ENCODE measurements around the gene FTCDNL1. TPM values are rescaled to one million over a fixed set of nuclear protein-coding genes. Genes with fewer than 3 reads are reported as not detected.

Gene FTCDNL1
- total RNA-seq, 2 experiments from 2014 or later = 2.3 to 2.4 TPM

GRCh38 chr2:199830531-199830930, 20.5 kb downstream of the FTCDNL1 start:
- no peak overlapping the region for H3K27ac Mint-ChIP-seq
- DNase-seq = no peak
- no peaks in the 10 kb centered on the region for H3K27me3 Mint-ChIP-seq
- no peak overlapping the region for H3K4me3 Mint-ChIP-seq
- no peaks in the 10 kb centered on the region for H3K4me1 Mint-ChIP-seq
- POLR2A ChIA-PET = no interaction called here
- H3K36me3 Mint-ChIP-seq (ENCODE audit: low read depth) = no peaks in the 10 kb centered on the region
- no peaks in the 10 kb centered on the region for H3K9me3 Mint-ChIP-seq
- CTCF ChIA-PET = no interaction called here

- no peak for DNase-seq
- CTCF ChIA-PET = no interaction called here
- H3K4me1 Mint-ChIP-seq = no peaks in the 10 kb centered on the region
- no peaks in the 10 kb centered on the region for H3K36me3 Mint-ChIP-seq (ENCODE audit: low read depth)
- H3K9me3 Mint-ChIP-seq = no peaks in the 10 kb centered on the region
- no peak overlapping the region for H3K27ac Mint-ChIP-seq
- POLR2A ChIA-PET = no interaction called here
- no peak overlapping the region for H3K4me3 Mint-ChIP-seq
- H3K27me3 Mint-ChIP-seq = no peaks in the 10 kb centered on the region
Measured at GRCh38 chr2:199829628-199830027, 21.4 kb downstream of the FTCDNL1 start.

GRCh38 chr2:199819746-199820145, 31.2 kb downstream of the FTCDNL1 start:
- CTCF ChIA-PET = no interaction called here
- POLR2A ChIA-PET = no interaction called here

GRCh38 chr2:199818754-199819153, 32.2 kb downstream of the FTCDNL1 start:
- ChIA-PET CTCF (no interaction called here), POLR2A (no interaction called here)
- no peaks in the 10 kb centered on the region for H3K27me3 Mint-ChIP-seq
- no peaks in the 10 kb centered on the region for H3K9me3 Mint-ChIP-seq
- H3K36me3 Mint-ChIP-seq (ENCODE audit: low read depth) = no peaks in the 10 kb centered on the region
- no peak overlapping the region for H3K4me3 Mint-ChIP-seq
- H3K4me1 Mint-ChIP-seq = peaks cover 6% of the 10 kb centered on the region
- no peak overlapping the region for H3K27ac Mint-ChIP-seq
- no peak for DNase-seq

More at GRCh38 chr2:199819746-199820145, 31.2 kb downstream of the FTCDNL1 start:
- no peak overlapping the region for H3K27ac Mint-ChIP-seq
- H3K27me3 Mint-ChIP-seq = no peaks in the 10 kb centered on the region
- no peak for DNase-seq
- H3K36me3 Mint-ChIP-seq (ENCODE audit: low read depth) = no peaks in the 10 kb centered on the region
- no peaks in the 10 kb centered on the region for H3K9me3 Mint-ChIP-seq
- peaks cover 6% of the 10 kb centered on the region for H3K4me1 Mint-ChIP-seq
- H3K4me3 Mint-ChIP-seq = no peak overlapping the region

- Mint-ChIP-seq H3K4me3 (no peak overlapping the region), H3K9me3 (no peaks in the 10 kb centered on the region), H3K36me3 (ENCODE audit: low read depth) (no peaks in the 10 kb centered on the region), H3K27me3 (no peaks in the 10 kb centered on the region), H3K27ac (no peak overlapping the region), H3K4me1 (peaks cover 6% of the 10 kb centered on the region)
- CTCF ChIA-PET = no interaction called here
- POLR2A ChIA-PET = no interaction called here
- no peak for DNase-seq
Measured at GRCh38 chr2:199818026-199818425, 33.0 kb downstream of the FTCDNL1 start.

- Mint-ChIP-seq H3K36me3 (ENCODE audit: low read depth) (no peaks in the 10 kb centered on the region), H3K27me3 (no peaks in the 10 kb centered on the region), H3K27ac (no peak overlapping the region), H3K4me1 (peaks cover 6% of the 10 kb centered on the region), H3K4me3 (no peak overlapping the region), H3K9me3 (no peaks in the 10 kb centered on the region)
- POLR2A ChIA-PET = no interaction called here
- DNase-seq = no peak
- CTCF ChIA-PET = no interaction called here
Measured at GRCh38 chr2:199814817-199815211, 36.2 kb downstream of the FTCDNL1 start.

GRCh38 chr2:199814101-199814816, 36.7 kb downstream of the FTCDNL1 start:
- H3K9me3 Mint-ChIP-seq = no peaks in the 10 kb centered on the region
- H3K27me3 Mint-ChIP-seq = no peaks in the 10 kb centered on the region
- H3K4me3 Mint-ChIP-seq = no peak overlapping the region
- H3K27ac Mint-ChIP-seq = no peak overlapping the region
- ChIA-PET POLR2A (no interaction called here), CTCF (no interaction called here)
- H3K4me1 Mint-ChIP-seq = peaks cover 3% of the 10 kb centered on the region
- H3K36me3 Mint-ChIP-seq (ENCODE audit: low read depth) = no peaks in the 10 kb centered on the region
- DNase-seq = no peak

GRCh38 chr2:199812493-199812892, 38.5 kb downstream of the FTCDNL1 start:
- CTCF ChIA-PET = no interaction called here
- Mint-ChIP-seq H3K27me3 (no peaks in the 10 kb centered on the region), H3K27ac (no peak overlapping the region), H3K36me3 (ENCODE audit: low read depth) (no peaks in the 10 kb centered on the region), H3K4me3 (no peak overlapping the region), H3K9me3 (peaks cover 3% of the 10 kb centered on the region), H3K4me1 (no peaks in the 10 kb centered on the region)
- no peak for DNase-seq
- POLR2A ChIA-PET = no interaction called here

- H3K9me3 Mint-ChIP-seq = peaks cover 3% of the 10 kb centered on the region
- POLR2A ChIA-PET = no interaction called here
- no peaks in the 10 kb centered on the region for H3K36me3 Mint-ChIP-seq (ENCODE audit: low read depth)
- CTCF ChIA-PET = no interaction called here
- H3K27me3 Mint-ChIP-seq = no peaks in the 10 kb centered on the region
- no peak overlapping the region for H3K4me3 Mint-ChIP-seq
- H3K27ac Mint-ChIP-seq = no peak overlapping the region
- DNase-seq = no peak
- H3K4me1 Mint-ChIP-seq = no peaks in the 10 kb centered on the region
Measured at GRCh38 chr2:199811346-199811745, 39.6 kb downstream of the FTCDNL1 start.

- ChIA-PET CTCF (no interaction called here), POLR2A (no interaction called here)
- Mint-ChIP-seq H3K9me3 (peaks cover 3% of the 10 kb centered on the region), H3K36me3 (ENCODE audit: low read depth) (no peaks in the 10 kb centered on the region), H3K27me3 (no peaks in the 10 kb centered on the region), H3K27ac (no peak overlapping the region), H3K4me1 (no peaks in the 10 kb centered on the region), H3K4me3 (no peak overlapping the region)
- DNase-seq = no peak
Measured at GRCh38 chr2:199810422-199811171, 40.4 kb downstream of the FTCDNL1 start.

- Mint-ChIP-seq H3K27ac (no peak overlapping the region), H3K4me1 (peaks cover 2% of the 10 kb centered on the region), H3K4me3 (no peak overlapping the region), H3K27me3 (no peaks in the 10 kb centered on the region), H3K9me3 (peaks cover 3% of the 10 kb centered on the region), H3K36me3 (ENCODE audit: low read depth) (no peaks in the 10 kb centered on the region)
- POLR2A ChIA-PET = interaction anchor here (0.6 kb wide), 1 partner anchor 793 kb away, joined by 8 read pairs; no protein-coding TSS in a partner anchor
- CTCF ChIA-PET = no interaction called here
- no peak for DNase-seq
Measured at GRCh38 chr2:199807966-199808365, 43.0 kb downstream of the FTCDNL1 start.

- DNase-seq = no peak
- no peak overlapping the region for H3K4me3 Mint-ChIP-seq
- CTCF ChIA-PET = interaction anchor here (0.6 kb wide), 1 partner anchor 798 kb away, joined by 3 read pairs; no protein-coding TSS in a partner anchor
- peaks cover 2% of the 10 kb centered on the region for H3K4me1 Mint-ChIP-seq
- H3K36me3 Mint-ChIP-seq (ENCODE audit: low read depth) = no peaks in the 10 kb centered on the region
- no peak overlapping the region for H3K27ac Mint-ChIP-seq
- POLR2A ChIA-PET = no interaction called here
- H3K9me3 Mint-ChIP-seq = peaks cover 3% of the 10 kb centered on the region
- H3K27me3 Mint-ChIP-seq = no peaks in the 10 kb centered on the region
Measured at GRCh38 chr2:199806179-199806578, 44.8 kb downstream of the FTCDNL1 start.

GRCh38 chr2:199804831-199805230, 46.2 kb downstream of the FTCDNL1 start:
- Mint-ChIP-seq H3K9me3 (peaks cover 3% of the 10 kb centered on the region), H3K4me1 (peaks cover 2% of the 10 kb centered on the region), H3K27ac (no peak overlapping the region), H3K36me3 (ENCODE audit: low read depth) (no peaks in the 10 kb centered on the region), H3K27me3 (no peaks in the 10 kb centered on the region), H3K4me3 (no peak overlapping the region)
- CTCF ChIA-PET = no interaction called here
- POLR2A ChIA-PET = no interaction called here
- no peak for DNase-seq
